HepG2 (cell line): ENCODE results near the gene AJM1.

Experiments
- JUND ChIP-seq: sonication (generic); formaldehyde crosslinking; IDR thresholded peaks from 2 replicates; pipeline ENCODE4 v1.8.0; 2022; ENCODE audit warnings: mild to moderate bottlenecking, missing genetic modification reagents
- PCBP1 ChIP-seq: fragments of 200-400 bp; formaldehyde crosslinking; IDR thresholded peaks from 2 replicates; pipeline ENCODE4 v1.6.1; 2017; ENCODE audit warnings: mild to moderate bottlenecking, low read depth, low read length, borderline replicate concordance
- RAD21 ChIP-seq: fragments of 450-650 bp; formaldehyde crosslinking; IDR thresholded peaks from 2 replicates; pipeline ENCODE4 v1.5.0; 2020; ENCODE audit warnings: mild to moderate bottlenecking
- ZNF124 ChIP-seq: sonication (generic); formaldehyde crosslinking; IDR thresholded peaks from 2 replicates; pipeline ENCODE4 v1.4.0; 2020; ENCODE audit warnings: missing genetic modification reagents
- ZNF687 ChIP-seq: sonication (generic); formaldehyde crosslinking; IDR thresholded peaks from 2 replicates; pipeline ENCODE4 v1.5.1; 2020; ENCODE audit warnings: mild to moderate bottlenecking, missing genetic modification reagents, moderate library complexity
- ZNF770 ChIP-seq: sonication (generic); formaldehyde crosslinking; IDR thresholded peaks from 2 replicates; pipeline ENCODE4 v1.5.0; 2020; ENCODE audit warnings: mild to moderate bottlenecking, missing genetic modification reagents
- TF ChIP-seq, protein P1 (sequence below): sonication (generic); formaldehyde crosslinking; IDR thresholded peaks from 2 replicates; pipeline ENCODE4 v1.5.0; 2020; ENCODE audit warnings: mild to moderate bottlenecking, missing genetic modification reagents, moderate library complexity

GRCh38 chr9:136802321-136802720 lies 40.0 kb upstream of the AJM1 start:
- TF ChIP-seq ZNF124 (CRISPR knock-in tag) = no peak
- no peak for TF ChIP-seq RAD21 (CRISPR knock-in tag)
- TF ChIP-seq JUND = no peak
- TF ChIP-seq, protein P1, sequence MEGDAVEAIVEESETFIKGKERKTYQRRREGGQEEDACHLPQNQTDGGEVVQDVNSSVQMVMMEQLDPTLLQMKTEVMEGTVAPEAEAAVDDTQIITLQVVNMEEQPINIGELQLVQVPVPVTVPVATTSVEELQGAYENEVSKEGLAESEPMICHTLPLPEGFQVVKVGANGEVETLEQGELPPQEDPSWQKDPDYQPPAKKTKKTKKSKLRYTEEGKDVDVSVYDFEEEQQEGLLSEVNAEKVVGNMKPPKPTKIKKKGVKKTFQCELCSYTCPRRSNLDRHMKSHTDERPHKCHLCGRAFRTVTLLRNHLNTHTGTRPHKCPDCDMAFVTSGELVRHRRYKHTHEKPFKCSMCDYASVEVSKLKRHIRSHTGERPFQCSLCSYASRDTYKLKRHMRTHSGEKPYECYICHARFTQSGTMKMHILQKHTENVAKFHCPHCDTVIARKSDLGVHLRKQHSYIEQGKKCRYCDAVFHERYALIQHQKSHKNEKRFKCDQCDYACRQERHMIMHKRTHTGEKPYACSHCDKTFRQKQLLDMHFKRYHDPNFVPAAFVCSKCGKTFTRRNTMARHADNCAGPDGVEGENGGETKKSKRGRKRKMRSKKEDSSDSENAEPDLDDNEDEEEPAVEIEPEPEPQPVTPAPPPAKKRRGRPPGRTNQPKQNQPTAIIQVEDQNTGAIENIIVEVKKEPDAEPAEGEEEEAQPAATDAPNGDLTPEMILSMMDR = no peak
- no peak for TF ChIP-seq ZNF770 (CRISPR knock-in tag)
- no peak for TF ChIP-seq ZNF687 (CRISPR knock-in tag)
- no peak for TF ChIP-seq PCBP1
